Lung microvascular endothelial cell (primary cell): Measurements from ENCODE around the gene ENOX1. TPM values are rescaled to one million over a fixed set of nuclear protein-coding genes. Genes with fewer than 3 reads are reported as not detected.

Source experiments
- DNase-seq, 2 donors: peaks; one replicate each; pipeline versions ENCODE4 v3.0.0 to v3.0.0-alpha.2; 2010; ENCODE audit warnings: low read depth in 2 of 2
- total RNA-seq: library from RNA; depleted of rRNA; stranded (reverse); fragments of >200 nt; gene quantifications from 2 replicates; pipeline ENCODE4 v1.2.1, GENCODE V29; 2014

Gene ENOX1
- total RNA-seq, 1 donor from 2014 or later, result under 0.01 TPM

DNA sequence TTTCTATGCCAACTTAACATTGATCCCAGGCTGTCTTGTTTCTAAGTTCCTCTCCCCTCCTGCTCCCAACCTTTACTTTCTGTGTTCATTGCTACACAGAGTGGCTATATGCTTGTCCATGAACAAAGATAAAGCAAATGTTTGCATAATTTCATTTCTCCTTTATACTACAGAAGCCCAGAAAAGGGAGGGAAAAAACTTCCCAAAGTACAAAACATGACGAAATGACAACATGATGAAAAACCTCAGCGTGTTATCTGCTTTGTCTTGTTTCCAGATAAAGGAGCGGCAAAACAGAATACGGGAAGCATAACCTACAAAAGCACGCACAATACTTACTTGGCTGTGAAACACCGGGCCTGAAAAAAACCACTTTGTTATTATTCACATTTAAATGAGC, 426.6 kb downstream of the ENOX1 start:
- DNase-seq, result no peak

DNA sequence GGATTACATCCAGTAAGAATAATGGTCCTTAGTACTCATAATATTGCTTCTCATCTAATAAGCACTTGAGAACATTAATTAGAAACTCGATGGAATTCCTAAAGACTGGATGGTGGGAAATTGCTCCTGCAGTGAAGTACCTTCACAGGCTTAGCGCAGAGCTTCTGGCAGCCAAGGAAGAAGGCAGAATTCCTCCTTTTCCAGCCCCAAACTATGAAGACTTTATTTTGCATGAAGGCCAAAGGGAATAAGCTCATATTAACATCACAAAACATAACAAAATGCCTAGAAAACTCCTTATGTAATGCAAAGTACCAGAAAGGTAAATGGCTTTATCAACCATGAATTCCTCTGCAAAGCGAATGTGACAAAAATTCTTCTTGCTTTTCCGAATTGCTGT, 427.2 kb downstream of the ENOX1 start:
- no peak for DNase-seq

DNA sequence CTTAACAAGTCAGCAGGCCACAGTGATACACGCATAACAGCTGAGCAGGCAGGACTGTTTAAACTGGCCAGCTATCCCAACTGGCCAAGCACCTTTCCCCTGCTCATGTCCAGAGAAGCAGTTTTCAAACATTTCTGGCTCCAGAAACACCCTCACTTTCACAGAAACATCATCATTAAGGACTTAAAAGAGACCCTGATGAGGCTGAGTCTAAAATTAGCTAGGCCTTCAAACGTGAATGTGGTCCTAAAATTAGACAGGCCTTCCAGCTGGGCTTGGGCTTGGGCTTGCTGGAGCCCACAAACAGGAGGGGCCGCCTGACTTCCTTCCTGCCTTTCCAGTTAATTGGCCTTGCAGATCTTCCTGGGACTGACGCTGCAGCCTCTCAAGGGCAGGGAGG, 429.2 kb downstream of the ENOX1 start:
- peak in 1 of 2 donors; percentile 17 for DNase-seq

DNA sequence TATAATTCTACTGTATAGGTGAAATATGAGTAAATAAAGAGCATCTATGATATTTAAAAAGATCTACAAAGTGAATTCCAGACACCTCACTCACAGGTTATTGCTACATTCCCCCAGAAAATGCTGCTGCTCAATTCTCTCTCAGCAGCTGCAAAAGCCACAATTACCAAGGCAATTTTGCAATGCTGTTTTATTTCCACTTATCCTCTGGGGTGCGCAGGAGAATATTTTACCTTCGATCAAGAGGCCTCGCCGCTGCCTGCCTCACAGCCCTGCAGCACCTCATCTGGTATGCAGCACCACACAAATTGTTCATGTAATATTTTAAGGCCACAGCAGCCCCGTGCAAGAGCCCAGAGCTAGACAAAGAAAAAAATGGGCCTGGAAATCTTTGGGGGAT, 430.2 kb downstream of the ENOX1 start:
- DNase-seq, result no peak

DNA sequence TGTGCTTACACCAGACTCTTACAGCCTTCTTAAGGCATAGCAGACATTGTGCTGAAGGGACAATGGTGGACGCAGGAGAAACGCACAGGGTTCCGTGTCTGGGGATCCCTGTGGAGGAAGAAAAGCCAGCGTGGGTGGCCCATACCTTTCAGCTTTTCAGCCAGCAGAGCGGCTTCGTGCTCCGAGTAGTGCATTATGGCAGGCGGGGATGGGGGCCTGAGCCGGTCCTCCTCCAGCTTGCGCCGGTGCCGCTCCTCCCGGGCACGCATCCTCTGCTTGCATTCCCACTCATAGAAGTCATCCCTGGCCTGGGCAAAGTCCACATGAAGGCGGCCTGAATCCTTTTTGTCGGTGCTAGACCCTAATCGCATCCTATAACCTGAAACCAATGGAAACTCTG, 431.0 kb downstream of the ENOX1 start:
- no peak for DNase-seq

DNA sequence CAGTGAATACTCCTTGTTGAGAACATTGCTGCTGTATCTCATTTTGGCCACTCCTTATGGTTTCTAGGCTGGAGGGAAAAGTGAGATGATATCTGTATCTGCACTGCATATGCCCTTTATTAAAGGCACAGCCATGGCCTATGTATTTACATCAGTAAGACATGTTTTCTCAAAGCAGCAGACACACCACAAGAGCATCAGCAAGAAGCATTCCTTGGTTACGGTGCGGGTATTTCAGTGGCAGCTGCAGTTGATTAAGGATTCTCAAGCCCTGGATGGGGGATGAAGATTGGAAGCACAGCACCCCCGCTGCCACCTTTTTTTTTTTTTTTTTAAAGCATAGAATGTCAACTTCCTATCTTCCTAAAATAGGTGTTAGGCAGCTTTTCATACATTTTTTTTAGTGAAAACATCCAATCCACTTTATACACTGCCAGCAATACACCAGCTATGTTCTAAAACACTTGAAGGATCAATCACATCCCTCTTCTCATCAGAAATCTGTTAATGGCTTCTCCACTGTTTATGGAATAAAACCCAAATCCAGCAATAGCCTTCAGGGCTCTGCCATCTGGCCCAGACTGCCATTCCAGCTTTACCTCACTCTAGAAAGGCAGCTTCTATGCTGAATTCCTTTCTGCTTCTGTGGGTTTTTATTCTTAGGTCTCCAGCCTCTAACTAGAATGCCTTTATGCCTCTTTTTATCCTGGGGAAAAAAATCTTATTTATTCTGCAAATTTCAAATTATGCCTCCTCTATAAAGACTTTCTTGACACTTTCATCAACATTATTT, 432.4 kb downstream of the ENOX1 start:
- DNase-seq, result no peak

DNA sequence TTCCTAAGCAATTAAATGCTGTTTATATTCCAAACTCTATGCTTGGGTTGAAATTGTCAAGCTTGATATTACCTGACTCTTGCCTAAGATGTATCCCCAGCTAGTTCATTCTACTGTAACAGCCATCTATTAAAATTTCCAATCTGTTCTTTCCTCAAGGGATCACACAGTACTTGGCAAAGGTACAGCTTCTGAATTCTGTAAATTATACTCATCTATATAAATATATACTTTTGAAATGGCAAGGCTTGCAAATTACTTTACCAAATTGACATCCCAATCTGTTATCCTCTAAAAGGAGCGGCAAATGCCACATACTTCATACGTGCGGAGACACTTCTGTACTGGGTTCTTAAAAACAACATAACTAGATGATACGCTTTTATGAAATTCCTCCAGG, 433.1 kb downstream of the ENOX1 start:
- DNase-seq, result no peak

DNA sequence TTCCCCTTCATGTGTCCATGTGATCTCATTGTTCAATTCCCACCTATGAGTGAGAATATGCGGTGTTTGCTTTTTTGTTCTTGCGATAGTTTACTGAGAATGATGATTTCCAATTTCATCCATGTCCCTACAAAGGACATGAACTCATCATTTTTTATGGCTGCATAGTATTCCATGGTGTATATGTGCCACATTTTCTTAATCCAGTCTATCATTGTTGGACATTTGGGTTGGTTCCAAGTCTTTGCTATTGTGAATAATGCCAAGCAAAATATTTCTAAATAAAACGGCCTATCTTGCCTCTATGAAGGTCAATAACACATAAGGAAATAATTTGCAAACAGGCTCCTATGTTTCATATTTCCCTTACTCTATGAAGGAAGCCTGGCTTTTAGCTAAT, 435.2 kb downstream of the ENOX1 start:
- peak in 1 of 2 donors; percentile 24 for DNase-seq

DNA sequence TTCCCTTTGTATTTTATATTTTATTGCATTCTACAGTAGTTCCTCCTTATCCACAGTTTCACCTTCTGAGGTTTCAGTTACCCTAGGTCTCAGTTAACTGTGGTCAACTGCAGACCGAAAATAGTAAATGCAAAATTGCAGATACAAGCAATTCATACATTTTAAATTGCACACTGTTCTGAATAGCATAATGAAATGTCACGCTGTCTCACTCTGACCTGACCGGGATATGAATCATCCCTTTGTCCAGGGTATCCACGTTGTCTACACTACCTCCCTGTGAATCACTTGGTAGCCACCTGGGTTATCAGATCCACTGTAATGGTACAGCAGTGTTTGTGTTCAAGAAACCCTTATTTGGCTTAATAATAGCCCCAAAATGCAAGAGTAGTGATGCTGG, 438.4 kb downstream of the ENOX1 start:
- peak; percentile 74 to 82 for DNase-seq

DNA sequence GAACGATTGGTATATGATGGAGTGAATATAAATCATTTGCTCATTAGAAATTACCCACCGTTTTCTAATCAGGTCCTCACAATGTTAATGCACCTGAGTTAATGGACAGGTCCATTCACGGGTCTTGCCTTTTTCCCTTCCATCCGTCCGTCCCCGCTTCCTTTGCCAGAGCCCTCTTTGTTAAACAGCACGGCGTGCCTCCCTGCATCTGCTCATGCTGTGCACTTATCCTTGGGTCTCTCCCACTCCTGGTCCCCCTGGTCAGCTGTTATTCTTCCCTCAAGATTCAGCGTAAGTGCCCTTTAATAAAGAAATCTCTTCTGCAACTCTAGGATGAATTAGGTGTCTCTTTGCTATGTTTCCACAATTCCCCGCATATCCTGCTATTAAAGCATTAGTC, 438.9 kb downstream of the ENOX1 start:
- no peak for DNase-seq

DNA sequence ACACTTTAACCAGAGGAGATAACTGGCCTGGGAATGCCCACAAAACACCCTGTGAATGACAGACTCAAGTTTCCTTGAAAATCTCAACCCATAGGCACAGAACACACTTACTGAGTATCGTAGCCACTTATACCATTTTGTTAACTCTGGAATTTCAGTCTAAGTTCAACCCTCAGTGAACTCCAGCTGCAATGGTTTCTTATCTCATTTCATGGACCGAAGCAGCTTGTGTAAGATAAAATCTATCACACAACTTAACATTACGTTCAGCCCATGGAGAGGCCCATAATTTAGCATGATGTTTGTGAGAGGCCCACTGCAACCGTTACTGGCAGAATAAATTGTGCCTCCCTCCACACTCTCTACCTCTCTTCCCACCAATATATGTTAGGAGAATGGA, 440.3 kb downstream of the ENOX1 start:
- DNase-seq, result no peak

DNA sequence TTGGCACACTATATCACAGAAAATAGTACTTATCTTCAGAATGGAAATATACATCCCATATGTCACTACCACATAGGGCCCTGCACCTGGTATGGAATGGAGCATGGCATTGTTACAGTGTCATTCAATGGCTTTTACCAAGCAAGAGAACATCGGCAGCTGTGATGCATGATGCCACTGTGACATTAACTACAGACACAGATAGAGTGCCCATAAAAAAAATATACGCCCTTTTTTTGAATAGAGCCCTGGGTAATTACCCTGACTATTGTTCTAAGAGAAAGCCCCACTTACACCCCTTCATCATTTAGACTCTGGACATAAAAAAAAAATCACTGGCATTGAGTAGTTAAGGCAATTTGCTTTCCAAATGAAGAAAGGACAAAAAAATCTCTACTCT, 443.1 kb downstream of the ENOX1 start:
- DNase-seq, result no peak

DNA sequence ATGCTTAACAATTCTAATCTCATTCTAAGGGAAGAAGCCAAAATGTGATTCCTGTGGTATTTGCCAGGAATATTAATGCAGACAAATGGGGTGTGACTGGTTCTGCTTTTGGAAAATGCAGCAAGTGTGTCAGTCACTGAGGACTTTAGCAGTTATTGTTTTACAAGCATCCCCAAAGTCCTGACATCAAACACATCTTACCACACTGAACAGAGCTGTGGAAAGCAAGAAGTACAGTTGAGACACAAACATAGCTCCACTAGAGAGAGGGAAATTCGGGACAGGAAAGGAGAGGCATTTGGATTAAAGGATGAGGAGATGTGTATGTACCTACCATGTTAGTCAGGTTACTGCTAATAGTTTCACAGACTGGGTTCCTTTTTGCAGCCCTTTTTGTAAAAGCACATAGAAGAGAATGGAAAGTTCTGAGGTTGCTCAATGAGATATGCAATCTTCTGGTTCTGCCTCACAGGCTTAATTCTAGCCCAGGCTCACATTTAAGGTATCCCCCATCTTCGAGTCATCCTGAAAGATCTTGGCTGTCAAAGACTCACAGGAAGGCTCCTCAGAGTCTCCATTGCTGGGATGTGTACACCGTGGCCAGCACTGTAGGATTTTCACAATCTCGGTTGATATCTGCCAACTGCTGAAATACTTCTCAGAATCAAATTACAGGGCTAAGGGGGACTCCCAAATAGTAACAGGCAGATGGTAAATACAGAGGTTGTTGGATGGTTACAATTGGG, 446.8 kb downstream of the ENOX1 start:
- no peak for DNase-seq

DNA sequence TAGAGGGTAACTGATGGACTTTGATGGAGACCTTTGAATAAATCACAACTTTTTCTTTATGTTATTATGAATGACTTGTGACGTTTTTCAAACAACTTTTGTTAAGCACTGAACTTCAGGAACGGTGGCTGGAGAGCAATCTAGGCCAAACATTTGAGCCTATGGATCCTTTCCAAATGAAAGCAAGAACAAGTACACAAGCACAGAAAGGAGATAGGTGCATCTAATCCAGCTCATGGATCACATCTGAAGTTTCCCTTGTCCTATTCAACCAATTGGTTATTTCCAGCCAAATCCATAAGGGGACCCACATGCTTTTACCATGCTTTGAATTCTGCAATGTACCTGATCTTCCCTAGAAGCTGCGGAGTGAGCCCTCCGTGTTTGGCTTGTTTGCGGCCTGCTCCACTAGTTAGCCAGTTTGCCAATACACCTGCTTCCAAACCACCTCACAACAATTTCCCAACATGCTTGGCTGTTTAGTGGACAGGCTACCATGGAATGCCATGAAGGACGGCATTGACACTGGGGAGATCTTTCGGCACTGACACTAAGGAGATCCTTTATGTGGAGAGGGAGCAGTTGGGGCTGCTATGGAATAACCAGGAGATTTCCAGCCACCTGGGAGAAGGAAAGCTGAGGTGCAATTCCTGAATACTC, 447.5 kb downstream of the ENOX1 start:
- DNase-seq, result no peak

DNA sequence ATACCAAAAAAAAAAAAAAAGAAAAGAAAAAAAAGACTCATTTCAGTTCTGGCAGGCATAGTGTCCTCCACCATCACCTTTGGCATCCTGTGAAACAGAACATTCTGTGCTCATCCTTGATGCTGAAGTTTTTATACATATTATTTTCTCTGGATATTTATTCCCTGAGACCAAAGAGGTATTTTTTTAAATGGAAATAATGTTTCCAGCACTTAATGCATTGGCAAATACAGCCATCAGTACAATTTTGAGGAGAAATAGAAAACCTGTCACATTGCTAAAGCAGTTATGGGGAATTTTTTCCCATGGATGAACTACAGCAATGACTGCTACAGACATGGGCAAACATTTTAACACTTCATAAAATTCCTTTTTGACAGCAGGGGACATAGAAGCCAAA, 451.0 kb downstream of the ENOX1 start:
- no peak for DNase-seq

DNA sequence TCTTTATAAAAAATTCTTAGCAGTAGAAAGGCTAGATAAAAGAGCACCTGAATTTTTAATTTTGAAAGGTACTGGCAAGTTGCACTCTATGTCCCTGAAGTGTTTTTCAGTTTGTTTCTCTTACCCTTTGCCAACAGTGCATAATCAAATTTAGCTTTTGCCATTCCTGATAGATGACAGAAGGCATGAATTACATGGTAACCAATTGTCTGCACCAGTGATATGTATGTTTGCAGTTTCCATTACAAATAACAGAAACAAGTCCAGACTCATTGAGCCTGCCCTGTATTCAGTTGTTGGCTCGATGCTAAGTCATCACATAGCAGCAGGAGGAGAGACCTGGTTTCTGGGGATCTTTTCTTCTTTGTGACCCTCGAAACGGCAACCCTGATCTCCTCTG, 453.6 kb downstream of the ENOX1 start:
- DNase-seq, result no peak

DNA sequence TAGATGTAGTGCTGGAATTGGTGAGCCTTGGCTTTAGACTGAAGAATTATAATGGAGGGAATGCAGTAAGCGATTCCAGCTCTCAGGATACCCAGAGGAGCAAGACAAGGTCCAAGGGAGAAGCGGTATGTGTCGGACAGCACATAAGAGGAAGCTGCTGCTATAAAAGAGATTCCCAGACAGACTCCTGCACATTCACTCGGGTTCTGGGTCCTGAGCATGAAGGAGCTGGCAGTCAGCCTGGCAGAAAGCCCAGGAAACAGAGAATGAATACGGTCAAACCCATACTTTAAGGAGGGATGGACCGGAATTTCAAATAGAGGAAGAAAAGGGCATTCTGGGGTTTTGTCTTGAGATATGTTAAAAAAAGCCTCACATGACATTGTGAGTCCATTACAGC, 455.1 kb downstream of the ENOX1 start:
- no peak for DNase-seq

DNA sequence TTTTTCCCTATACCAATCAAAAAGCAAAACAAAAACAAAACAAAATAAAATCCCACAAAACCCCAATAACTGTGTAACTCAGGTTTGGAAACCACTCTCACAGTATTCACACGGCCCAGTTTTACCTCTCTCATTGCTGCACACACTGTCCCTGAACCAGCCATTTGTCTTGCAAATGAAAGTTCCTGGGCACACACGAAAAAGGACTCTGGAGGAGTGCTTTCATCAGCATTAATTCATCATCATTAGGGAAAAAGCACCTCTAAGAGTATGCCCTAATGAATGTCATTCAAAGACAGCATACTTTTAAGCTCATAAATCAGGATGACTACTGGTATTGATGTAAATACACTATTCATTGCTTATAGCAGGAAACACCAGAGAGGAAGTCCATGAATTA, 457.1 kb downstream of the ENOX1 start:
- DNase-seq, result peak in 1 of 2 donors; percentile 22

DNA sequence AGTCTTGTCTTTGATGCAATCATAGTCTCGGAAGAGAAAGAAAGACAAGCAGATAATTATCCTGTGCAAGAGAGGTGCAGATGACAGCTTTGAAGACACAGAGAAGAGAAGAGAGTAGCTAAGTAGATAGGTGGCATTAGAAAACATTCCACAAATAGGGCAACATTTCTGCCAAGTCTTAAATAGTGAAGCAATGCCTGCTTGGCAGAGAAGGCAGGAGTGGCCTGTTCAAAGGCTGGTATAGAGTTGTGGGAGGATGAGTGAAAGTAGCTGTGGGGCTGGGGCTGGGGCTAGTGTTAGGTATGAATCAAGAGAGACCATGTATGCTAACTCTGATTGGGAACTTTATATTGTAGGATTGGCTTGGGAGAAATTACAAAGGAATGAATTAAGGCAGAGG, 457.9 kb downstream of the ENOX1 start:
- no peak for DNase-seq

DNA sequence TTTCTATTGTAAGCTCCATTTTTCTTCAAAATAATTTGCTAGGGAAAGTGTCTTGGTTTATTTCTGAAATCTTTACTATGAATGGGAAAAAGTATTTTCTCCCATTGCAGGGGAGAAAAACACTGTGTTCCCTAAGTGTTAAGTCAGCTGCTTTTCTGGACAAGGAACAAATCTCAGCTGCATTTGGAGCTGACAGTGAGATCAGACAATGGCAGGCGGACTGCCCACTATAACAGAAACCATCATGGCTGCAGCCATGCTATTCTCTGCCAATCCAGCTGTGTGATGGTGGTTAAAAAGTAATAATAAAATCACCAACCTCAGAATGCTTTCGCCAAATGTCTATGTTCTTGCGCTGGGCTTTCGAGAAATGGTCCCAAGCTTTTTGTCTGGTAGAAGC, 460.7 kb downstream of the ENOX1 start:
- no peak for DNase-seq

DNA sequence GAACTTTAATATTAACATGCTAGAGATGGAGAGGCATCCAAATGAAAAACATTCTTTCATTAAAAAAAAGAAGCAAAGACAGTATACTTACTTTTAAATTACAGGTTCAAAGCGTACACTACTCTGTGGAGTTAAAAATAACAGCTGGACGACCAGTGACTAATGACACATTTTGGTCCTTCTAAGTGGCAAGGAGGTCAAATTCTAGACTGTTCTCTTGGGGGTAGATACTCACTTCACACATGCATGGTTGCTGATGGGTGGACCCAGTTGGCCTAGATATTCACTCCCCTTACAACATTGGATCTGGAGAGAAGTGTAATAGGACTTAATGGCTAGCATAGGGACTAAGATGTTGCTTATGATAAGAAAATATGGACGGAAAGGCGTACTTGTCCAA, 461.1 kb downstream of the ENOX1 start:
- DNase-seq, result no peak

DNA sequence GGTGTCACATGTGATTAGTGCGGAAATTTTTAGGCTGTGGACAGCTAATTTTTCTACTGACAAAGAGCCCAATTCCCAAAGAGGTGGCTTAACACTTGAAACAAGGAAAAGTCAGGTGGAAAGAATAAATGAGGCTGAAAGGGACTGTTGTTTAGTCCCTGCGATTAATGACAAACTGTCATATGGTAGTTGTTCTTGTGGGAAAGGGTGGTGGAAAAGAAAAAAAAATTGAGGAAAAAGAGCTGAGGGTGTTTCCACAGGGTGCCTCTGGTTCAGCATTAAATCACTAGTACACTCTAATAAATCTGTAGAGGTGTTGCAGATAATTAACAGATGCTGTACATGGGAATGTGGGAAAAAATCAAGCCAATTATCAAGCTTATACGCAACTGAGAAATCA, 462.6 kb downstream of the ENOX1 start:
- no peak for DNase-seq
